Measurements from ENCODE around the gene DENND1A. TPM values are rescaled to one million over a fixed set of nuclear protein-coding genes. Genes with fewer than 3 reads are reported as not detected.

Gene DENND1A
- polyA plus RNA-seq, 1 experiment: 16.2 TPM

DNA sequence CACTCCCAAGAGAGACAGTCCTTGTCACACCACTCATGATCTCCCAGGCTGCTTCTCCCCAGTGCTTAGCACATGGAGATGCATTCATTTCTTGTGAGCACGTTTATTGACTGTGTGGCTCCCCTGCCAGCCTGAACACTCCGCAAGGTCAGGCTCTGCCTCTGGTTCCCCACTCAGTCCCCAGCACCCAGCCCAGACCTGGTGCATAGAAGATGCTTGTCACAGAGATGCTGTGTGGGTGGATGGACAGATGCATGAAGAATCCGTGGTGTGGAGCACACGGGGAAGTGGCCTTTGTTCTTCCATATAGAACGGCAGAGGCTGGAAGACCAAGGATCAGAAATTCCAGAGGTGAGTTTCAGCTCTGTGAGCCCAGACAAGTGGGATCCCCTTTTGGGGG, 587.7 kb downstream of the DENND1A start:
- Histone ChIP-seq H3K27me3 (ENCODE audit: control insufficient read depth, insufficient read depth, low read length) (peaks cover 7% of the 10 kb centered on the region), H3K27ac (ENCODE audit: low read depth, low read length) (no peak overlapping the region), H3K9me3 (ENCODE audit: control insufficient read depth, insufficient read depth, low read length) (peaks cover 2% of the 10 kb centered on the region; the same call in 1 of the 2 replicates), H3K4me3 (ENCODE audit: low read depth, low read length) (no peak overlapping the region)
- TF ChIP-seq, protein P1, sequence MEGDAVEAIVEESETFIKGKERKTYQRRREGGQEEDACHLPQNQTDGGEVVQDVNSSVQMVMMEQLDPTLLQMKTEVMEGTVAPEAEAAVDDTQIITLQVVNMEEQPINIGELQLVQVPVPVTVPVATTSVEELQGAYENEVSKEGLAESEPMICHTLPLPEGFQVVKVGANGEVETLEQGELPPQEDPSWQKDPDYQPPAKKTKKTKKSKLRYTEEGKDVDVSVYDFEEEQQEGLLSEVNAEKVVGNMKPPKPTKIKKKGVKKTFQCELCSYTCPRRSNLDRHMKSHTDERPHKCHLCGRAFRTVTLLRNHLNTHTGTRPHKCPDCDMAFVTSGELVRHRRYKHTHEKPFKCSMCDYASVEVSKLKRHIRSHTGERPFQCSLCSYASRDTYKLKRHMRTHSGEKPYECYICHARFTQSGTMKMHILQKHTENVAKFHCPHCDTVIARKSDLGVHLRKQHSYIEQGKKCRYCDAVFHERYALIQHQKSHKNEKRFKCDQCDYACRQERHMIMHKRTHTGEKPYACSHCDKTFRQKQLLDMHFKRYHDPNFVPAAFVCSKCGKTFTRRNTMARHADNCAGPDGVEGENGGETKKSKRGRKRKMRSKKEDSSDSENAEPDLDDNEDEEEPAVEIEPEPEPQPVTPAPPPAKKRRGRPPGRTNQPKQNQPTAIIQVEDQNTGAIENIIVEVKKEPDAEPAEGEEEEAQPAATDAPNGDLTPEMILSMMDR (IDR thresholded peaks at IDR 0.05; ENCODE audit: low read depth, low read length): no peak
- ChIA-PET CTCF (no interaction called here), POLR2A (no interaction called here)
- DNase-seq (ENCODE audit: low read depth, low spot score): no peak

GRCh38 chr9:123341816-123342215, 588.1 kb downstream of the DENND1A start:
- POLR2A ChIA-PET: no interaction called here
- CTCF ChIA-PET: interaction anchor here (1.3 kb wide), 1 partner anchor 44 kb away, joined by 4 read pairs; no protein-coding TSS in a partner anchor
- Histone ChIP-seq H3K9me3 (ENCODE audit: control insufficient read depth, insufficient read depth, low read length) (peaks cover 2% of the 10 kb centered on the region; the same call in 1 of the 2 replicates), H3K27ac (ENCODE audit: low read depth, low read length) (no peak overlapping the region), H3K27me3 (ENCODE audit: control insufficient read depth, insufficient read depth, low read length) (peaks cover 7% of the 10 kb centered on the region), H3K4me3 (ENCODE audit: low read depth, low read length) (no peak overlapping the region)
- DNase-seq (ENCODE audit: low read depth, low spot score): no peak
- TF ChIP-seq, protein P1 (IDR thresholded peaks at IDR 0.05; ENCODE audit: low read depth, low read length): no peak

- DNase-seq (ENCODE audit: low read depth, low spot score): no peak
- Histone ChIP-seq H3K9me3 (ENCODE audit: control insufficient read depth, insufficient read depth, low read length) (peaks cover 2% of the 10 kb centered on the region; the same call in 1 of the 2 replicates), H3K27ac (ENCODE audit: low read depth, low read length) (no peak overlapping the region), H3K4me3 (ENCODE audit: low read depth, low read length) (no peak overlapping the region), H3K27me3 (ENCODE audit: control insufficient read depth, insufficient read depth, low read length) (peaks cover 7% of the 10 kb centered on the region)
- ChIA-PET POLR2A (no interaction called here), CTCF (interaction anchor here (0.5 to 2.7 kb wide), 6 partner anchors 10 to 114 kb away, joined by 3 to 13 read pairs (median 6); no protein-coding TSS in a partner anchor)
- TF ChIP-seq, protein P1 (IDR thresholded peaks at IDR 0.05; ENCODE audit: low read depth, low read length): no peak
These were observed 590.0 kb downstream of the DENND1A start for GRCh38 chr9:123339666-123340510.

GRCh38 chr9:123338710-123339665, 590.9 kb downstream of the DENND1A start:
- ChIA-PET CTCF (interaction anchor here (0.6 to 2.7 kb wide), 4 partner anchors 9 to 157 kb away, joined by 4 to 13 read pairs (median 4); no protein-coding TSS in a partner anchor), POLR2A (no interaction called here)
- H3K27me3 ChIP-seq (ENCODE audit: control insufficient read depth, insufficient read depth, low read length): peaks cover 4% of the 10 kb centered on the region
- peaks cover 2% of the 10 kb centered on the region; the same call in 1 of the 2 replicates for H3K9me3 ChIP-seq (ENCODE audit: control insufficient read depth, insufficient read depth, low read length)
- no peak for DNase-seq (ENCODE audit: low read depth, low spot score)
- no peak overlapping the region for H3K4me3 ChIP-seq (ENCODE audit: low read depth, low read length)
- no peak overlapping the region for H3K27ac ChIP-seq (ENCODE audit: low read depth, low read length)
- TF ChIP-seq, protein P1 (IDR thresholded peaks at IDR 0.05; ENCODE audit: low read depth, low read length): no peak
